Amygdala (tissue), 56 donors: ENCODE results near the gene ANXA5.
"Not testable (repeated sequence)": the region's sequence is repeated elsewhere in the genome, so short reads cannot be mapped to it uniquely, and the experiment has no call there.

Source experiments
- DNase-seq, 56 donors: peaks; one replicate each; lab custom pipeline; 2025; lab: John Stamatoyannopoulos, UW

The ANXA5 gene

DNA sequence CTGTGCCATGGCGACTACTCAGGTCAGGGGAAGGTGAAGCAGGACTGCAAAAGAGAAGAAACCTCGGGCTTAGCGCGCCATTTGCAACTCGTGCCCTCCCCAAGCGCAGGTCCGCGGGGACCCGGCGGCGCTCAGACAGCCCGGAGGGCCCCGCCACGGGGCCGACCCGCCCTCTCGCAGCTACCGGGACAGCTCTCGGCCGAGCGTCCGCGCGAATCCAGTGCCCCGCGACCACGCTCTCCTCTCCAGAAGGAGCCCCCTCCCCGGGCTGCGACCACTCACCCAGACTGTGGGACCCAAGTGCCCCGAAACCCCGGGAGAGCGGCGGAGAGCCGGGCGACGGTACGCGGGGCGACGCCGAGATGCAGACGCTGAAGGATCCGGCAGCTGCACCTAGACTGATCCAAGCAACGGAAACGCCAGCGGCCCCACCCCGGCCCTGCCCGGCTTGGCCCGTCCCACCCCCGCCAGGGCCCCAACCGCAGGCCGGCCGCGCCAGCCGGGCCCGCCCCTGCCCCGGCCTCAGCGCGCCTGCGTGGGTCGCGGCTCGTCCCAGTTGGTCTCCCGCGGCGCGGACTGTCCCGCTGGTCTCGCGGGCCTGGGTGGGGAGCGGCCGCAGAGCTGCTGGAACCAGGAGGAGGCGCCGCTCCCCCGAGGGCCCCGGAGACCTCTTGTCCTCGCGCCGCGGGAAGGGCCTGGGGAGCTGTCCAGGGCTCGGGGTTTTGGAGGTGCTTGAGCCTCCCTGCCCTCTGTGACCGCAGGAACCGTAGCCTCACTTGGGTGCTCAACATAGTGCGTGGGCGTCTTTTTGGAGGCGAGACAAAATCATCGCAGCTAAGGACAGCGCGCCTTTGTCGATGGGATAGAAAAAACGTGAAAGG is at the start of gene ANXA5:
ANXA5 (minus strand) TSS at position 400 of the 881 bp plus-strand sequence; CDS start at position 9, 391 bp downstream.
- peak; percentile 25 to 91 (median 74) for DNase-seq

GRCh38 chr4:121742794-121743193 is 46.0 kb upstream of the ANXA5 start:
- DNase-seq = no peak

- DNase-seq = no peak
Observed at GRCh38 chr4:121741751-121742150, 45.0 kb upstream of the ANXA5 start.

- DNase-seq = no peak
Observed at GRCh38 chr4:121740796-121741409, 44.1 kb upstream of the ANXA5 start.

GRCh38 chr4:121739575-121739974 is 42.8 kb upstream of the ANXA5 start:
- DNase-seq = no peak

- DNase-seq = peak in 2 of 56 donors; percentile 5 to 11
Observed at GRCh38 chr4:121738780-121739535, 42.2 kb upstream of the ANXA5 start.

GRCh38 chr4:121737846-121738554 is 41.2 kb upstream of the ANXA5 start:
- DNase-seq = no peak

DNA sequence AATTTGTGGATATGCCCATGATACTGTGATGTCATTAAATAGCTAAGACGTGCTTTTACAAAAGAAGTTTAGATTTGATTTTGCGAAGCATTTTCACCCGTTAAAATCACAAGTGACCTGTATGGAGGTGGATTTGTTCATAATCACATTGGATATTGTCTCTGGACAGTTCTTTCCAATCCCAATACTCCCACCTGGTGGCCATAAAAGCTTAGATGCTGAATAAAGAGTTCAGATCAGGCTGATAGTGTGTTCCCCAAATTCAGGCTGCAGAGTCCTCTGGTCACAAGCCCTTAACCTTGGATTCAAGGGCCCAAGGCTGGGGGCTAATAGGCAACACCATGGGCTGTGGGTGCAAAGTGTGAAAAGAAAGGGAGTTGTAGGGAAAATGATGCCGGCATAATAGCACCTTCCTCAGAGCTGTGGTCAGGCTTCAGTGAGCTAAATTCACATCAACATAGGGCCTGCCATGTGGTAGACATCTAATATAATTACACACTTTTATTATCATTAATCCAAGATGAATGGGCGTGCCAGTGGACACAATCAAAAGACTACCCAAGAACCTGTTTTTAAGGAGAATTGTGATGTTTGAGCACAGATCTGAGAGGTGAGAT is 40.1 kb upstream of the ANXA5 start:
- DNase-seq = peak in 6 of 56 donors; percentile 0 to 25 (median 5)

DNA sequence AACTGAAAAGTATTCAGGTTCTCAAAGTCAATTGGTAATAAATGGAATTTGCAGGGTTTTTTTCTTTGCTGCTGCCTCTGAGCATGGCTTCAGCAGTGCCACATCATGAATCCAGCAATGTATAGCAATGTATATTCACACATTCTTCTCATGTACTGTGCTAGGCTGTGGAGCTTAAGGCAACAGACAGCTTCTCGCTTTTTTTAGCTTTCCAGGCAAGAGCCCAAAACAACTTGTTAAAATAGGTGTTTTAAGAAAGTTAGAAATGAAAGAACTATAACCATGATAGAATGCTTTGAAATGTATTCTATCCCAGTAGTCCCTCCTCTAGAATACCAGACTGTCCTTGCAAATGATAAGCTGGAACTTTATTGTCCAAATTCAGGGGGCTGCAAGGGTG is 37.8 kb upstream of the ANXA5 start:
- DNase-seq = no peak

DNA sequence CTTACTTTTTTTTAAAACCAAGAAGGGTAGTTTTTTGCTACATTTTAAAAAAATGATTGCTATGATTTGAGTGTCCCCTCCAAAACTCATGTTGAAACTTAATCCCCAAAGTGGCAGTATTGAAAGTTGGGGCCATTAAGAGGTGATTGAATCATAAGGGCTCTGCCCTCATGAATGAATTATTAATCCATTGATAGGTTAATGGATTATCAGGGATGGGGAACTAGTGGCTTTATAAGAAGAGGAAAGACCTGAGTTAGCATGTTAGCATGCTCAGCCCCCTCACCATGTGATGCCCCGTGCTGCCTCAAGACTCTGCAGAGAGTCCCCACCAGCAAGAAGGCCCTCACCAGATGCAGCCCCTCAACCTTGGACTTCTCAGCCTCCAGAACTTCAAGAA is 37.2 kb upstream of the ANXA5 start:
- no peak for DNase-seq

DNA sequence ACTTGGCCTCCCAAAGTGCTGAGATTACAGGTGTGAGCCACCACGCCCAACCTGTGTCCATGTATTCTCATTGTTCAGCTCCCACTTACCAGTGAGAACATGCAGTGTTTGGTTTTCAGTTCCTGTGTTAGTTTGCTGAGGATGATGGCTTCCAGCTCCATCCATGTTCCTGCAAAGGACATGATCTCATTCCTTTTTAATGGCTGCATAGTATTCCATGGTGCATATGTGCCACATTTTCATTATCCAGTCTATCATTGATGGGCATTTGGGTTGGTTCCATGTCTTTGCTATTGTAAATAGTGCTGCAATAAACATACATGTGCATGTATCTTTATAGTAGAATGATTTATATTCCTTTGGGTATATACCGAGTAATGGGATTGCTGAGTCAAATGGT is 33.0 kb upstream of the ANXA5 start:
- not testable (repeated sequence) for DNase-seq

- no peak for DNase-seq
Observed at GRCh38 chr4:121728798-121729226, 32.0 kb upstream of the ANXA5 start.

GRCh38 chr4:121728066-121728465 is 31.3 kb upstream of the ANXA5 start:
- no peak for DNase-seq

- peak in 1 of 56 donors; percentile 3 for DNase-seq
Observed at GRCh38 chr4:121726642-121727268, 30.0 kb upstream of the ANXA5 start.

DNA sequence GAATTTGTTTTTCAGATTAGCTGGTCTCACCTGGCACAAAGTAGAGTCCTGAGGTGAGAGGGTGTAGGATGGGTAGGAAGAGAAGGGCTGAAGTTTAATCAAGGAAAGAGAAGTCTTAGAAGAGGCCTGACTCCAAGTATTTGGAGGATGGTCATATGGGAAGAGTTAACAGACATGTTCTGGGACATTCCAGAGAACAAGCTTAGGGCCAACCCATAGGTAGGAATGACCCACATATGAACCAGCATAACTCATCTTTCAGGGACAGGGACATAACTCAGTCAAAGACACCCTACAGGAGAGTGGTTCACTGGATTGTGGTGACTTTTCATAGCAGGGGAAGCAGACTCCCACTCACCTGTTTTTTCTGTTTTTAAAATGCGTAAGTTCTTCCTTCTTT is 27.9 kb upstream of the ANXA5 start:
- no peak for DNase-seq

- no peak for DNase-seq
Observed at GRCh38 chr4:121721700-121722099, 24.9 kb upstream of the ANXA5 start.

- no peak for DNase-seq
Observed at GRCh38 chr4:121720109-121720508, 23.3 kb upstream of the ANXA5 start.

- no peak for DNase-seq
Observed at GRCh38 chr4:121717680-121718237, 21.0 kb upstream of the ANXA5 start.

GRCh38 chr4:121714548-121714947 is 17.8 kb upstream of the ANXA5 start:
- no peak for DNase-seq
